Measurements from ENCODE around the gene OR10A4.

- no peak for TF ChIP-seq EZH2 (IDR thresholded peaks at IDR 0.05)
- TF ChIP-seq POLR2AphosphoS5 (IDR thresholded peaks at IDR 0.05; ENCODE audit: borderline replicate concordance, low read depth, low read length), result no peak
Measured at GRCh38 chr11:6925636-6926207, 49.3 kb downstream of the OR10A4 start.
